ENCODE results near the gene P2RY11.

Gene P2RY11

DNA sequence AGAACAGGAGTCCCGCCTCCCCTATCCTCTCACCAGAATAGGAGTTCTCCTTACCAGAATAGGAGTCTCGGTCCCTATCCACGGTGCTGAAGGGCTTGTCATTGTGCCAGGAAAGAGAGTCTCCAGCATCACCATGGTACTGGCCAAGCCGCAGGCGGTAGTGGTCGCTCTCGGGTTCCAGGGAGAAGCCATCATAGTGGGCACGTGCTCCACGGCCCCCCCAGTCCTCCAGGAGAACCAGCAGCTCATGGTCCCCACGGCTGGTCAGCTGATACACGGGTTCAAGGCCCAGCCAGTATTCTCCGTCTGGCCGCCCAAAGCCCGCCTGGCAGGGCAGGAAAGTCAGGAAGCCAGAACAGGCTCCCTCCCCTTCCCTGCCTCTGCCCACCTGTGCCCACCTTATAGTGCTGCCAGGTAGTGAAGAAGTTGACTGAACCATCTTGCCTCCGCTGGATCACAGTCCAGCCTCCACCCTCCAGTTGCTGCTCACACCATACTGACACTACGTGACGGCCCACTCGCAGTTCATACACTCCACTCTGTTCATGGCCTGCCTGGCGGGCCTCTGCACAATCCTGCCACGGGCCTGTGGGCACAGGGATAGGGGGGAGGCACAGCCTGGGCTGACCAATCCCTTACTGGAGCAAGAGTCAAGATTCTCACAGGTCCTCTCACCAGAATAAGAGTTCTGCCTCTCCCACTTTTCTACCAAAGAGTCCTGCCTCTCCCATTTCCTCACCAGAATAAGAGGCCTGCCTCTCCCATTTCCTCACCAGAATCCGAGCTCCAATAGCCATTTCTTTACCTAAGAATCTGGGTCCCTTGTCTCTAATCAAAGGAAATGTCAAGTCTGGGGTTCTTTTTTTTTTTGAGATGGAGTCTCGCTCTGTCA, 18.0 kb upstream of the P2RY11 start:
- no peak for DNase-seq

DNA sequence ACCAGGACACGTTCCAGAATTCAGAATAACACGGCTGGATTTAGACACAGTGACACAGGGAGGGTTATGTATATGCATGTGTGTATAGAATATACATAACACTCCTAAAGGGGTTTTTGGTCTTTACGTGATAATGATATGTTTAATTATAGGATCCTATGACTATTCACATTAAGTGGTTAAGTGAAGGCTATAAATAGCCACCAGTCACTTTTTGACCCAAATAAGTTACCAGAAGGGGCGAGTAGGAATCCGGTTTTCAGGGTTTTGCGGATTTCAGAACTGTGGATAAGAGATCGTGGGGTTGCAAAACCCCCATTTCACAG, 15.9 kb upstream of the P2RY11 start:
- DNase-seq, result no peak

DNA sequence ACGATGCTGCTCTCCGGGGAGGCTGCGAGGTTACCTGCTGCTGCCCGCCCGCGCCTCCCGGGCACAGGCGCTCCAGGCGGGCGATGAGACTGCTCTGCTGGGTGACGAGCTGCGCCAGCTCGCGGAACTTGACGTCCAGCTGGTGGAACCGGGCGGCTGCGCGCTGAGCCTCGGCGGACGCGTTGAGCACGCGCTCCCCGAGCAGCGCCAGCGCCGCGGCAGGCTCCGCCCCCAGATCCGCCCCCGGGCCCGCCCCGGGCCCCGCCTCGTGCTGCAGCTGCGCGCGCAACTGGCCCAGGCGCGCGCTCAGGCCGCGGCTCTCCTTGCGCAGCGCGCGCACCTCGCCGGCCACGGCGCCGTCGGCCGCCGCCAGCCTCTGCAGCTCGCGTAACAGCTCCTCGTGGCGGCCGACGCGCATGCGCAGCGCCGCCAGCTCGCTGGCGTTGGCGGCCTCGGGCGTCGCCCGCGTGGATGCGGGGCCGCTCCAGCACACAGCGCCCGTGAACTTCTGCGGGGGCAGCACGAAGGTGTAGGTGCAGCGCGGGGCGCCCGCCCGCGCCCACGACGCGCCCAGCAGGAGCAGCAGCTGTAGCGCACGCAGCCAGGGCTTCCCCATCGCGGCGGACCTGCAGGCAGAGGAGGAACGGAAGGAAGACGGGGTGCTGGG, 15.4 kb upstream of the P2RY11 start:
- DNase-seq, result peak; percentile 88

GRCh38 chr19:10096615-10096963, 14.9 kb upstream of the P2RY11 start:
- DNase-seq, result no peak

- DNase-seq, result no peak
These were observed 11.2 kb upstream of the P2RY11 start for GRCh38 chr19:10100163-10100785.

- DNase-seq, result no peak
These were observed 8.7 kb upstream of the P2RY11 start for GRCh38 chr19:10102787-10103236.

DNA sequence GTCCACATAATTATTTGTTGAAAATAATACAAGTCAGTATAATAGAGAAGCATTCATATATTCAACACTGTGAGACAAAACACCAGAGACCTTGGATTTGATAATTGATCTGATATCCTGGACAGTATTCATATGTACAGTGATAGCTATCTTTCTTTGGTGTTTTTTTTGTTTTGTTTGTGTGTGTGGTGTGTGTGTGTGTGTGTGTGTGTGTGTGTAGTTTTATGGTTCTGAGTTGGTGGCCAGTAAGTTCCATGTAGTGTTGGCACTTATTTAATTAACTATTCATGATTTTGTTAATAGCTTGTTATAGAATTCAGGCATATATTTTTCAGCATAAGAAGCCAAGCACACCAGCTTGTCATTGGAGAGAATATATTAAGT, 7.4 kb upstream of the P2RY11 start:
- no peak for DNase-seq

- DNase-seq, result no peak
These were observed 6.6 kb upstream of the P2RY11 start for GRCh38 chr19:10104665-10105508.

DNA sequence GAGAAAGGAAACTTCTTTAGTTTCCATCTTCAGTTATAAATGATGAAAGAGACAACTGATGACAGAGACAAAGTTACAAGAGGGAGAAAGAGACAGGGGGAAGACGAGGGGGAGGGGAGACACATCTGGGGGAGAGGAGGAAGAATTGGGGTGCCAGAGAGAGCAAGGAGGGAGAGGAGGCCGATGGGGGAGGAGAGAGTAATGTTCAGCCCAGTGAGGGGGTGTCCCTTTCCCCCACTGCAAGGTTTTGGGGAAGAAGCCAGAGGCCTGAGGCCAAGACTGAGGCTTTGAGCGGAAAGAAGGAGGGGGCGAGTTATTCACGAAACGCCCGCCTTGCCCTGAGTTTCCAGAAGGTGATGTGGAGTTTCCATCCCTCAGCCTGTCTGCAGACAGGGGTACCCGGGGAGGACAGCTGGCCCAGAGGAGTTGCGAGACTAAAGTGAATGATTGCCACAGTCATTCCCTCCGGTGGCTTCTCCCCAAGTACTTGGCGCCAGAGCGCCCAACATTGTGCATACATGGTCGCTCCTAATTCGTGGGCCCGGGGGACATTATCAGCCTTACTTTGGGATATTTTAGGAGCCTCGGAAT, 5.9 kb upstream of the P2RY11 start:
- DNase-seq, result no peak

- peak; percentile 94 for DNase-seq
These were observed 5.2 kb upstream of the P2RY11 start, which contains the start of gene PPAN for GRCh38 chr19:10106100-10106936. Gene PPAN (plus strand): TSS chr19:10106362. CDS start chr19:10106395, 33 bp downstream.

DNA sequence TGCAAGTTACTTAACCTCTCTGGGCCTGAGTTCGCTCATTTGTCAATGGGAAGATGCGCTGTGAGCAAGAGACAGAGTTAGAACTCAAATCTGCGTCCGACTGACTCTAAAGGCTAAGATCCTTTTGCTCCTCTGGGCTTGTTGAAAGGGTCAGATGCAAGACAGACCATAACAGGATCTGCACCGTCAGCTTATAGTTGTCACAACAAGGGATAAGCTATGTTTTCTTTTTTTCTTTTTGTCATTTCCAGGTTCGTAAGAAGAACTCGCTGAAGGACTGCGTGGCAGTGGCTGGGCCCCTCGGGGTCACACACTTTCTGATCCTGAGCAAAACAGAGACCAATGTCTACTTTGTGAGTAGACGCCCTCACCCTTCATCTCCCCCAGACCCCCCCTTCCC, 4.2 kb upstream of the P2RY11 start:
- no peak for DNase-seq

DNA sequence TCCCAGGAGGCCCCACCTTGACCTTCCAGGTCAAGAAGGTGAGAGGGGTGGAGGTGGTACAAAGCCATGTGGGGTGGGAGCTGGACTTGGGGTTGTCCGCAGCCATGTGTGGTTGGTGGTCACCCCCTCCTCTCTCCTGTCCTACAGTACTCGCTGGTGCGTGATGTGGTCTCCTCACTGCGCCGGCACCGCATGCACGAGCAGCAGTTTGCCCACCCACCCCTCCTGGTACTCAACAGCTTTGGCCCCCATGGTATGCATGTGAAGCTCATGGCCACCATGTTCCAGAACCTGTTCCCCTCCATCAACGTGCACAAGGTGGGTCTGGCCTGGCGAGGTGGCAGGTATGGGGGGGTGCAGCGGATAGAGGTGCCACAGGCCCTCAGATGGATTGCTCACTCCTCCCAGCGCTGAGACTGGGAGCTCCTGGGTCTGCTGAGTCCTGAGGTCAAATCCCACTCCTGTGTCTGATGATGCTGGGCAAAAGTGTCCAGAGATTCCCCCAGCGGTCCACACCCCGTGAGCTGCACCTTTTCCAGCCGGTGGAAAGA, 3.6 kb upstream of the P2RY11 start:
- DNase-seq, result no peak

DNA sequence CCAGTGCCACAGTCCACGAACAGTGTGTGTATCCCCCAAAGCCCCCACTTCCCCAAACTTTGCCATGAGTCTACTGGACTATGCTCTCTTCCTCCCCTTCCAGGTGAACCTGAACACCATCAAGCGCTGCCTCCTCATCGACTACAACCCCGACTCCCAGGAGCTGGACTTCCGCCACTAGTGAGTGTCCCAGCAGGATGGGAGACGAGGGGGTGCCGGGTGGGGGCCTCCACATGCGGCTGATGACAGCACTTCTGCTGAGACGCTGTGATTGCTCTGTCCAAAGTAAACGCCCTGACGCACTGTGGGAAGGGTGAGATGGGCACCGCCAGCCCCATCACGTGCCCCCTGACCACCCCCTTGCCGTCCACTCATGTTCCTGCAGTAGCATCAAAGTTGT, 2.0 kb upstream of the P2RY11 start:
- no peak for DNase-seq

- no peak for DNase-seq
These were observed 1.2 kb upstream of the P2RY11 start for GRCh38 chr19:10110076-10110971.

GRCh38 chr19:10110972-10111317, 548 bp upstream of the P2RY11 start:
- no peak for DNase-seq

- DNase-seq, result no peak
These were observed 706 bp downstream of the P2RY11 start for GRCh38 chr19:10112037-10112761.

GRCh38 chr19:10112895-10113591, 1.6 kb downstream of the P2RY11 start:
- DNase-seq, result no peak

- DNase-seq, result no peak
These were observed 2.1 kb downstream of the P2RY11 start for GRCh38 chr19:10113592-10113963.
